HepG2 (cell line): ENCODE data around the gene DUOXA2. TPM values are rescaled to one million over a fixed set of nuclear protein-coding genes. Genes with fewer than 3 reads are reported as not detected.
A peak's percentile ranks its signal among the peaks of the same experiment; 100 is the strongest.

Source experiments
- CHD2 ChIP-seq: IDR thresholded peaks from 2 replicates; pipeline ENCODE4 v1.6.1; 2011; ENCODE audit warnings: low read depth, low read length, improper control_type of control experiment
- DR1 ChIP-seq: sonication (generic); formaldehyde crosslinking; IDR thresholded peaks from 2 replicates; pipeline ENCODE4 v1.8.0; 2021; ENCODE audit warnings: mild to moderate bottlenecking, missing genetic modification reagents, inconsistent platforms
- GFI1 ChIP-seq: sonication (generic); formaldehyde crosslinking; IDR thresholded peaks from 2 replicates; pipeline ENCODE4 v1.5.0; 2020; ENCODE audit warnings: missing genetic modification reagents, mild to moderate bottlenecking, borderline replicate concordance
- HHEX ChIP-seq: IDR thresholded peaks from 2 replicates; pipeline ENCODE4 v1.6.1; 2016; ENCODE audit warnings: control low read depth
- HIVEP1 ChIP-seq: sonication (generic); formaldehyde crosslinking; IDR thresholded peaks from 2 replicates; pipeline ENCODE4 v1.4.0; 2020; ENCODE audit warnings: mild to moderate bottlenecking, missing genetic modification reagents
- HNF4A ChIP-seq: sonication (generic); formaldehyde crosslinking; IDR thresholded peaks from 2 replicates; pipeline ENCODE4 v1.4.0; 2020; ENCODE audit warnings: missing genetic modification reagents
- HNRNPLL ChIP-seq: fragments of 200-400 bp; formaldehyde crosslinking; IDR thresholded peaks from 2 replicates; pipeline ENCODE4 v1.6.1; 2017; ENCODE audit warnings: mild to moderate bottlenecking, low read depth, low read length; ENCODE audit not compliant: poor library complexity, severe bottlenecking
- HOXD1 ChIP-seq: sonication (generic); formaldehyde crosslinking; IDR thresholded peaks from 2 replicates; pipeline ENCODE4 v1.5.0; 2020; ENCODE audit warnings: missing genetic modification reagents
- KDM5B ChIP-seq: sonication (generic); formaldehyde crosslinking; IDR thresholded peaks from 2 replicates; pipeline ENCODE4 v1.4.0; 2020; ENCODE audit warnings: missing genetic modification reagents, mild to moderate bottlenecking, borderline replicate concordance
- MYC ChIP-seq: sonication (generic); formaldehyde crosslinking; IDR thresholded peaks from 2 replicates; pipeline ENCODE4 v1.9.0; 2021; ENCODE audit warnings: missing genetic modification reagents, borderline replicate concordance
- NFE2L2 ChIP-seq: fragments of 150-350 bp; IDR thresholded peaks from 2 replicates; pipeline ENCODE4 v1.6.1; 2014; ENCODE audit warnings: low read length
- NONO ChIP-seq, 2 experiments: fragments of 450-650 bp in 1 of 2; sonication (generic) in 1 of 2; formaldehyde crosslinking in 1 of 2; IDR thresholded peaks in 1 of 2; conservative IDR thresholded peaks in 1 of 2; 2 replicates each; pipeline versions ENCODE4 v1.6.1 to v1.8.0; 2017 to 2022; ENCODE audit warnings: mild to moderate bottlenecking in 1 of 2, missing genetic modification reagents in 1 of 2, moderate library complexity in 1 of 2
- POLR2AphosphoS2 ChIP-seq: IDR thresholded peaks from 2 replicates; pipeline ENCODE4 v1.6.1; 2011; ENCODE audit warnings: low read depth, low read length, improper control_type of control experiment
- RNF219 ChIP-seq: sonication (generic); formaldehyde crosslinking; IDR thresholded peaks from 2 replicates; pipeline ENCODE4 v1.5.0; 2020; ENCODE audit warnings: mild to moderate bottlenecking, missing genetic modification reagents
- SOX5 ChIP-seq: IDR thresholded peaks from 2 replicates; pipeline ENCODE4 v1.6.1; 2016; ENCODE audit warnings: borderline replicate concordance
- SPEN ChIP-seq: sonication (generic); formaldehyde crosslinking; IDR thresholded peaks from 2 replicates; pipeline ENCODE4 v1.5.1; 2020; ENCODE audit warnings: low read depth, mild to moderate bottlenecking, missing genetic modification reagents
- SRF ChIP-seq: IDR thresholded peaks from 2 replicates; pipeline ENCODE4 v1.6.1; 2011; ENCODE audit warnings: mild to moderate bottlenecking, low read depth, low read length, moderate library complexity
- SRSF1 ChIP-seq: fragments of 200-400 bp; formaldehyde crosslinking; optimal IDR thresholded peaks from 2 replicates; pipeline ENCODE3; 2017; ENCODE audit warnings: mild to moderate bottlenecking, low read depth, low read length, moderate library complexity
- SSRP1 ChIP-seq: IDR thresholded peaks from 2 replicates; pipeline ENCODE4 v1.6.1; 2016; ENCODE audit warnings: control low read depth
- THAP11 ChIP-seq: IDR thresholded peaks from 2 replicates; pipeline ENCODE4 v1.6.1; 2016; ENCODE audit warnings: missing biosample characterization, missing genetic modification reagents
- TRIM24 ChIP-seq: sonication (generic); formaldehyde crosslinking; IDR thresholded peaks from 2 replicates; pipeline ENCODE4 v1.8.0; 2022; ENCODE audit warnings: mild to moderate bottlenecking, missing genetic modification reagents
- ZBTB42 ChIP-seq: sonication (generic); formaldehyde crosslinking; IDR thresholded peaks from 2 replicates; pipeline ENCODE4 v1.5.0; 2020; ENCODE audit warnings: mild to moderate bottlenecking, missing genetic modification reagents
- ZFP36L1 ChIP-seq: sonication (generic); formaldehyde crosslinking; IDR thresholded peaks from 2 replicates; pipeline ENCODE4 v1.8.0; 2022; ENCODE audit warnings: mild to moderate bottlenecking, missing genetic modification reagents, moderate library complexity
- ZNF296 ChIP-seq: sonication (generic); formaldehyde crosslinking; conservative IDR thresholded peaks from 2 replicates; pipeline ENCODE4 v1.5.0; 2020; ENCODE audit warnings: mild to moderate bottlenecking, missing genetic modification reagents
- polyA plus RNA-seq, 8 experiments: library from polyadenylated mRNA; depleted of rRNA in 3 of 8; stranded (reverse) in 7 of 8; unstranded in 1 of 8; fragments of >200 nt; fragmentation: Illumina TruSeq in 4 of 8; extraction: Trizol in 4 of 8; gene quantifications; 2 replicates each; pipeline versions ENCODE4 v1.2.1 to v1.2.3, GENCODE V29; 2011 to 2016; ENCODE audit warnings: low read depth in 4 of 8, missing spikeins in 1 of 8, mixed read lengths in 1 of 8; ENCODE audit not compliant: insufficient read depth in 1 of 8
- total RNA-seq, 5 experiments: library from RNA; depleted of rRNA; stranded (reverse); fragments of >200 nt; fragmentation: Illumina TruSeq; extraction: Trizol; gene quantifications; 2 replicates each; pipeline ENCODE4 v1.2.3, GENCODE V29; 2016; ENCODE audit warnings: low read depth in 1 of 5
- TF ChIP-seq, protein P1 (sequence below): sonication (generic); formaldehyde crosslinking; IDR thresholded peaks from 2 replicates; pipeline ENCODE4 v1.4.0; 2020; ENCODE audit warnings: mild to moderate bottlenecking, missing genetic modification reagents
- TF ChIP-seq, protein P2 (sequence below): sonication (generic); formaldehyde crosslinking; IDR thresholded peaks from 2 replicates; pipeline ENCODE4 v1.8.1; 2023; ENCODE audit warnings: mild to moderate bottlenecking, missing genetic modification reagents
- TF ChIP-seq, protein P3 (sequence below): sonication (generic); formaldehyde crosslinking; IDR thresholded peaks from 2 replicates; pipeline ENCODE4 v1.4.0; 2020; ENCODE audit warnings: missing genetic modification reagents

The DUOXA2 gene
- total and polyA plus RNA-seq, 2 of the 13 experiments (the other 11 are each of a cell fraction or from before 2014, with no cell fraction given), result 0.32 TPM; not detected in 1

- TF ChIP-seq, protein P1, sequence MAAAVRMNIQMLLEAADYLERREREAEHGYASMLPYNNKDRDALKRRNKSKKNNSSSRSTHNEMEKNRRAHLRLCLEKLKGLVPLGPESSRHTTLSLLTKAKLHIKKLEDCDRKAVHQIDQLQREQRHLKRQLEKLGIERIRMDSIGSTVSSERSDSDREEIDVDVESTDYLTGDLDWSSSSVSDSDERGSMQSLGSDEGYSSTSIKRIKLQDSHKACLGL (CRISPR knock-in tag), result 0 out of 2 replicates have a peak, but pooled peaks have one; percentile 31
- TF ChIP-seq HOXD1 (CRISPR knock-in tag), result no peak
- TF ChIP-seq DR1 (CRISPR knock-in tag), result no peak
- no peak for TF ChIP-seq SRSF1
- TF ChIP-seq GFI1 (CRISPR knock-in tag), result no peak
- no peak for TF ChIP-seq ZBTB42 (CRISPR knock-in tag)
- no peak for TF ChIP-seq NFE2L2
- TF ChIP-seq SSRP1, result no peak
- no peak for TF ChIP-seq SOX5 (CRISPR knock-in tag)
- TF ChIP-seq SRF, result no peak
- TF ChIP-seq HHEX (CRISPR knock-in tag), result no peak
- TF ChIP-seq SPEN, result no peak
- TF ChIP-seq, protein P2, sequence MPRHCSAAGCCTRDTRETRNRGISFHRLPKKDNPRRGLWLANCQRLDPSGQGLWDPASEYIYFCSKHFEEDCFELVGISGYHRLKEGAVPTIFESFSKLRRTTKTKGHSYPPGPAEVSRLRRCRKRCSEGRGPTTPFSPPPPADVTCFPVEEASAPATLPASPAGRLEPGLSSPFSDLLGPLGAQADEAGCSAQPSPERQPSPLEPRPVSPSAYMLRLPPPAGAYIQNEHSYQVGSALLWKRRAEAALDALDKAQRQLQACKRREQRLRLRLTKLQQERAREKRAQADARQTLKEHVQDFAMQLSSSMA (CRISPR knock-in tag), result peak; percentile 27; the same call in 1 of the 2 replicates
- TF ChIP-seq NONO (IDR thresholded peaks at IDR 0.05), result no peak
- TF ChIP-seq NONO (CRISPR knock-in tag; conservative IDR thresholded peaks at IDR 0.05), result no peak
- TF ChIP-seq HNF4A (CRISPR knock-in tag), result no peak
- no peak for TF ChIP-seq THAP11 (CRISPR knock-in tag)
- no peak for TF ChIP-seq RNF219 (CRISPR knock-in tag)
- no peak; the same call in 1 of the 2 replicates for TF ChIP-seq HIVEP1 (CRISPR knock-in tag)
- TF ChIP-seq KDM5B, result no peak
- TF ChIP-seq CHD2, result no peak
- TF ChIP-seq MYC (CRISPR knock-in tag), result 0 out of 2 replicates have a peak, but pooled peaks have one; percentile 31
- TF ChIP-seq POLR2AphosphoS2, result peak; percentile 64; the same call in 1 of the 2 replicates
- TF ChIP-seq ZNF296, result no peak
- TF ChIP-seq, protein P3, sequence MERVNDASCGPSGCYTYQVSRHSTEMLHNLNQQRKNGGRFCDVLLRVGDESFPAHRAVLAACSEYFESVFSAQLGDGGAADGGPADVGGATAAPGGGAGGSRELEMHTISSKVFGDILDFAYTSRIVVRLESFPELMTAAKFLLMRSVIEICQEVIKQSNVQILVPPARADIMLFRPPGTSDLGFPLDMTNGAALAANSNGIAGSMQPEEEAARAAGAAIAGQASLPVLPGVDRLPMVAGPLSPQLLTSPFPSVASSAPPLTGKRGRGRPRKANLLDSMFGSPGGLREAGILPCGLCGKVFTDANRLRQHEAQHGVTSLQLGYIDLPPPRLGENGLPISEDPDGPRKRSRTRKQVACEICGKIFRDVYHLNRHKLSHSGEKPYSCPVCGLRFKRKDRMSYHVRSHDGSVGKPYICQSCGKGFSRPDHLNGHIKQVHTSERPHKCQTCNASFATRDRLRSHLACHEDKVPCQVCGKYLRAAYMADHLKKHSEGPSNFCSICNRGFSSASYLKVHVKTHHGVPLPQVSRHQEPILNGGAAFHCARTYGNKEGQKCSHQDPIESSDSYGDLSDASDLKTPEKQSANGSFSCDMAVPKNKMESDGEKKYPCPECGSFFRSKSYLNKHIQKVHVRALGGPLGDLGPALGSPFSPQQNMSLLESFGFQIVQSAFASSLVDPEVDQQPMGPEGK (CRISPR knock-in tag), result no peak
- TF ChIP-seq TRIM24 (CRISPR knock-in tag), result no peak
- no peak for TF ChIP-seq ZFP36L1
- TF ChIP-seq HNRNPLL, result no peak
Measured at GRCh38 chr15:45162771-45163507, 48.8 kb downstream of the DUOXA2 start (continued).
